ENCODE data around the gene MEGF11.

Gene MEGF11

DNA sequence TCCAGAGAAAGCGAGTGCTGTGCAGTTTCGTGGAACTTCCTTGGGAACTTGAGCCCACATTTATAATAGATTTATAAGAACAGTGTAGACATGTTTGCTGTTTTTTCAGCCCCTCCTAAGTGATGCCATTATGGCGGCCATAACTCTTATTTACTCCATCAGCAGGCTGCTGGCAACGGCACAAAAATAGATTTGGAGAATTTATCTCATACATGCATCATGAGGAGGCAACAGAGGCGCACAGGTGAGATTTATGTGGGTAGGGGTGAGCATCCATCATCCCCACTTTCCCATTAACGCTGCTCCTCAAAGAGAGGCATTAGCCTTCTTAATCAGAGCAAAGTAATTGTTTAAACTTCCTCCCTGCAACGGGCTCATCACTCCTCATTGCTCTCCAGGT is 201.7 kb downstream of the MEGF11 start:
- DNase-seq (ENCODE audit: low spot score) = no peak

DNA sequence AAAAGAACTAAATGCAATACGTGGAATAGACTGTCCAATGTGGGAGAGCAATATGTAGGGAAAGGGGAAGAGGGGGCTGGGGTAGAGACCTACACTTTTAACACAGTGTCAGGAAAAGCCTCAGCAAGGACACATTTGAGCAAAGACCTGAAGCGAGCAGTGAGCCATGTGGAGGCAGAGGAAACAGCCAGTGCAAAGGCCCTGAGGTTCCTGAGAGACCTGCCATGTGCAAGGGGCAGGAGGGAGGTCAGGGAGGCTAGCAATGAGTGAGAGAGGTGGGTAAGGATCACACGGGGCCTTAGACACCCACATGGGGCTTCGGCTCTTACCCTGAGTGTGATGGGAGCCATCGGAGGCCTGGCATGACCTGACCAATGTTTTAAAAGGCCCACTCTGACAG is 203.3 kb downstream of the MEGF11 start:
- DNase-seq (ENCODE audit: low spot score) = no peak

DNA sequence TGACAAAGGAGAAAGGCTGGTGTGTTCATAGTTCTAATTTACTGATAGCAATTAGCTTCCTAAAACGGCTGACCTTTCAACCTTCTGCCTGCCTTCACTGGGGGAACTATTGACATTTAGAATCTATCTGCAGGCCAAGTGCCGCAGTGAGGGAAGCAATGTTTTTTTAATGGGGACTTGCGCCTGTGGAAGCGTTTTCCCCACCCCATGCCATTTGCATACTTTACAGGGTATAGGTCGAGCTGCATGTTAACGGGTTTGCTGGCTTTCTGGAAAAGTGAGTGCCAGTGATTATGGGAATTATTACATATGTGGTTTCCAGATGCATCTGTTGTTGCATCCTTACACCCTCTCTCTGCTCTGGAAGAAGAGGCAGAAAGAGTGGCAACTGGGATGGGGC is 204.2 kb downstream of the MEGF11 start:
- DNase-seq (ENCODE audit: low spot score) = no peak

DNA sequence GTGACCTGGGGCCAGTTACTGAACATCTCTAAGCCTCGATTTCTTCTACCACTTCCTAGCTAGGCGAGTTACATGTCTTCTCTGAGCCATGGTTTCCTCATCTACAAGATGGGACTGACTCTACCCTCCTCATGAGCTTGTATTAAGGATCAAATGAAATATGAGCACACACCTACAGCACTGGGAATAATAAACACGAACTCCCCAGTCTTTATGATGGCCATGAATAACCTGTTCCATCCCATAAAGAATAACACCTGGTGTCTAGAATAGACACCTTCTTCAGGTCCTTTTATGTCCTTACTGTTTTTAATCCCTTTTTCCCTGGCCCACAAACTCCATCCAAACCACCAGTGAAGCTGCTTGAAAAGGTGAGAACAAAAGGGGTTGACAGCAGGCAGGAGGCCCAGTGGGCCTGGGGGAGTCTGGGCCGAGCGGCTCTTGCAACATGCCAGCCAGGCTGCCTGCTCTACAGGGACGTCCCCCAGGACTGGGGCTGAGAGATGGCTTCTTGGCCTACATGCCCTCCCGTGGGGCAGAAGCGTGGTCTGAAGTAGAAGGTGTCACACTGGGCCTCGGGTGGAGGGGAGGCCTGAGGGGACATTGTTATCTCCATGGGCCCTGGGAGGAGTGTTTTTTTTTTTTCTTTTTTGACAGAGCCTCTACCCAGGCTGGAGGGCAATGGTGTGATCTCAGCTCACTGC is 206.1 kb downstream of the MEGF11 start:
- DNase-seq (ENCODE audit: low spot score) = no peak

DNA sequence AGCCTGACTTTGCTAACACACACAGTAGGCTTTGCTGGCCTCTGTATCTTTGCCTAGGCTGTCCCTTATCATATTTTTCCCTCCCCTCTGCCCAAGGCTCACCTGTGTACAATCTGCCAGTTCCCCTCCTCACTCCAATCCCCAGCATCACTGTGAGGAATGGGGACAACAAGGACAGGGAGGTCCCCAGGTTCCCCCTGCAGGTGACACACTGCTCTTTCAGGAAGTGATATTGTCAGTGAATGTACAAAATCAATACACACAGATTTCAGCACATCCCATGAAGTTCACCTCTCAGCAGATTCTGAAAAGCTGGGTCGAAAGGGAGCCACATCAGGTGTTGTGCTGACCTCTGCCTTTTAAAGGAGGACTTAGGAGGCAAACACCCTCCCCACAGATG is 206.8 kb downstream of the MEGF11 start:
- no peak for DNase-seq (ENCODE audit: low spot score)

DNA sequence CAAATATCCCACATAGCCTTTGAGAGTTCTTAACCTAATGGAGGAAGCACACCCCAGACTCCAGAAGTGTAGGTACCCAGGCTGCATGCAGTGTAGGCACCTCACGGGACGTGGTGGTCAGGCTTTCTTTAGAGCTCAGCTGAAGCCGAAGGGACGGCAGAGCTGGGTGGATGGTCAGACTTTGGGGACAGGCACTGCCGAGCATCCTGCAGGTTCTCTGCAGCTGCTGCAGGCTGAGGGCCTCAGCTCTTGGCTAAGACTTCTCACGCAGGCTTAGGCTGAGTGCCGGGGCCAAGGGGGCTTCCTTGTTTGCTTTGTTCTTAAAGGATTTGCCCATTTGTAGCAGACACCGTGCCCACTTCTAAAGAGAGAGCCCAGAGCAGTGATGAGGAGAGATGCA is 207.2 kb downstream of the MEGF11 start:
- DNase-seq (ENCODE audit: low spot score) = no peak

DNA sequence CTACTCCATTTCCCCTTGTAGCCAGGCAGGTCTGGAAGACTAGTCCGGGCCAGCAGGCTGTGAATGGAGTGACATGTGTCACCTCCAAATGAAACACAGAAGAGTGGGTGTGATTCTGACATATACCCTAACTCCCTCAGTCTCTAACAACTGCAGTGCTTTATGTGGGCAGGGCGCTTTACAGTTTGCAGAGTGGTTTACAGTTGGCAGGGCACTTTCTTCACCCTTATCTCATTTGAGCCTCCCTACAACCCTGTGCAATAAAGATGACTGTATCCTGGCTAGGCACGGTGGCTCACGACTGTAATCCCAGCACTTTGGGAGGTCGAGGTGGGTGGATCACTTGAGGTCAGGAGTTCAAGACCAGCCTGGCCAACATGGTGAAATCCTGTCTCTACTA is 208.0 kb downstream of the MEGF11 start:
- no peak for DNase-seq (ENCODE audit: low spot score)

DNA sequence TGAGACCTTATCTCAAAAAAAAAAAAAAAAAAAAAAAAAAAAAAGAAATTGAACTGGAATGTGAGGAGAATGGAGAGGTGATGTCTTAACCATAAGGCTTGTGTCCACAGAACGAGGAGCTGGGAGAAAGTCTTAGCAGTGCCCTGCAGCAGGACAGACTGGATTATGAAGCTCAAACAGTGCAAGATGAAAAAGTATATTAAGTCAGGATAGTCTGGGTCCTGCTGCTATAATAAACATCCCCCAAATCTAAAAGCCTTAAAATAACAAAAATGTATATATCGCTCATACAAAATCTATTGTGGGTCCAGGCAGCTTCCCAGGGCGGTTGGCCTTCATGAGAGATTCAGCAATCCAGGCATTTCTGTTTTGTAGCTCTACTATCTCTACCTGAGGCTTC is 208.7 kb downstream of the MEGF11 start:
- DNase-seq (ENCODE audit: low spot score) = no peak

DNA sequence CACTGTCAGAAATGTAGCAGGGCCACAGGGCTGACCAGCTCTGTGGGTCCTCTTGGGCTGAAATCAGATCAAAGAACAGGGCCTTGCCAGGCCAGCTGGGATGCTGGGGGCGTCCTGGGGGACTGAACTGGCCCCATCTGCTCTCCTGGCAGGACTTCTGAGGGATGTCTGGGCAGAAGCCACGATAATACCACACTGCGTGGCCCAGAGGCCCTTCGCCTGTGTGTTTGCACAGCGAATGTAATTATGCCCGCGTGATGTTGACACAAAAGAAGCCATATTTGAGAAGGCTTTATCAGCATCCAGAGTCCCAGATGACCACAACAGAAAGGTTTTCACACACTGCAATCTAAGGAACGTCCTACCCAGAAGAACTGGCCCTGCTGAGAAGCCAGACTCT is 210.3 kb downstream of the MEGF11 start:
- no peak for DNase-seq (ENCODE audit: low spot score)

DNA sequence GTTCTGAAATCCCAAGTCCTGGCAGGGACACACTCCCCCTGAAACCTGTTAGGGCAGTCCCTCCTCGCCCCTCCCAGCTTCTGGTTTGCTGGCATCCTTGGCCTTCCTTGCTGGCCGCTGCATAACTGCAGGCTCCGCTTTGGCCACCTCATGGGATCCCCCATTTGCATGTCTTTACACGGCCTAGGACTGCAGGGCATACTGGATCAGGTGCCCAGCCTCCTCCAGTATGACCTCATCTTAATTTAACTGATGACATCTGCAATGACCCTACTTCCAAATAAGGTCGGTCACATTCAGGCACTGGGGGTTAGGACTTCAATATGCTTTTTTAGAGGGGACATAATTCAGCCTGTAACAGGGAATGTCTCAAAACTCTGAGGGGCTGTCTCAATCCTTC is 210.9 kb downstream of the MEGF11 start:
- no peak for DNase-seq (ENCODE audit: low spot score)

DNA sequence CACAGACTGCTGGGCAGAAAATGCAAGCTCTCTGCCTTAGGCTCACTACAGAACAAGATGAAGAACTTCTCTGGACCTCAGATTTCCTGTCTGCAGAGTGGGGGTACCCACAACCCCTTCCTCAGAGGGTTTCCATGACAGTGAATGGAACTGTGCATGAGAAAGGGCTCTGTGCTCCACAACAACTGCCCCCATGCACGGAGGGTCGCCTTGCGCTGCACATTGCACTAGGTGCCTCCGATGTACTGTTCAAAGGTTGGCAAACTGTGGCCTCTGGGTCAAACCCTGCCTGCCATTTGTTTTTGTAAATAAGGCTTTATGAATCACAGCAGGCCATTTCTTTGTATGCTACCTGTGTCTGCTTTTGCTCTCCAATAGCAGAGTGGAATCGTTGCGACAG is 212.3 kb downstream of the MEGF11 start:
- no peak for DNase-seq (ENCODE audit: low spot score)

DNA sequence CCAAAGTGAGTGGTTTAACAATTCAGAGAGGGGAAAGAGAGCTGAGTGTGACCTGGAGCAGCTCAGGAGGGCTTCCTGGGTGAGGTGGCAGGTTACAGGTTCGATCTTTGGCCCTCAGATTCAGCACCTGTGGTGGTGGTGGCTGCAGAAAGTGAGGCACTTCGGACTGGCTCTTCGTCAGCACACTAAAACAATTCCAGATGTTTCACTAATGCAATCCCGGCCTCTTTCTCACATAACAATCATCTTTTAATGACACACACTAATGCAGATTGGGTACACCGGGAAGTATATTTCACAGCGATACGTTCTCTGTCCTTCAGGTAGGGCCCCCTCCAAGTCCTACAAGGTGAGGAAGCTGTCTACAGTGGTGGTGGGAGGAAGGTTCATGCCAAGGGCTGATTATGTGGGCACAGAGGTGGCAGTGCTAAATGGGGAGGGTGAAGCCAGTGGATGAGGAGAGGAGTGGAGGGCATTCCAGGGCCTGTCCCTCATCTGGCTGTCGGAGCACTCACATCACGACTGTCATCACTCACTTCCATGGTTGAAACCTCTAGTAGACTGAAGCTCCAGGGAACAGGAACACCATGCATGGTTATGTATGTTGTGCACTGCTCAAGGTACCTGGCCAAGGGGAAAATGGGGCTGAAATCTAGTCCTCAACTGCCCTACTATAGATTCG is 213.2 kb downstream of the MEGF11 start:
- DNase-seq (ENCODE audit: low spot score) = no peak

DNA sequence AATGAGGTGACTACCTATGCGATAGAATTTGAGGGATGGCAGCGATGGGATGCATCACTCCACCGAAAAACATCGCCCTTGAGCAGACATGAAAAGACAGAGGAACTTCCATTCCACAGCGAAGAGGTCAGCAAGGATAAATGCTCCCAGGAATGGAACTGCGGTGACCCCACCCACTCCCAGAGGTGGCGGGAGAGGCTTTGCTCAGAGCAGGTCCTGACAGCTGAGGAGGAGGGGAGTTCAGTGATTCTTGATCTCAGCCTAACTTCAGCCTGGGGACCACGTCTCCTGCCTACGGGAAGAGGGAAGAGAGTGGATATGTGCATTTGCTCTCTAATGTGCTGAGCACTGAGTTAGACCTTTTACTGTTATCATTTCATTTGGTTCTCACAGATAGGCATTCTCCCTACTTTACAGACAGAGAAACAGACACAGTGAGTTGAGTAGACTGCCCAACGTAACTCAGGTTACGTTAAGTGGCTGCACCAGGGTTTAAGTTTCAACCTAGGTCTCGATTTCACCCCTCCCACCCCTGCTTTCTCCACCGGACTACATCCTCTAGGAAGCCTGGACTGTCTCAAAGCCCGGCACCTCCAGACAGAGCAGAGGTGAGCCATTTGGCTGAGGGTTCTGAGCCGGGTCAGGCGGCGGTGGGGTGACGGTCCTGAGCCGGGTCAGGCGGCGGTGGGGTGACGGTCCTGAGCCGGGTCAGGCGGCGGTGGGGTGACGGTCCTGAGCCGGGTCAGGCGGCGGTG is 214.3 kb downstream of the MEGF11 start:
- no peak for DNase-seq (ENCODE audit: low spot score)

DNA sequence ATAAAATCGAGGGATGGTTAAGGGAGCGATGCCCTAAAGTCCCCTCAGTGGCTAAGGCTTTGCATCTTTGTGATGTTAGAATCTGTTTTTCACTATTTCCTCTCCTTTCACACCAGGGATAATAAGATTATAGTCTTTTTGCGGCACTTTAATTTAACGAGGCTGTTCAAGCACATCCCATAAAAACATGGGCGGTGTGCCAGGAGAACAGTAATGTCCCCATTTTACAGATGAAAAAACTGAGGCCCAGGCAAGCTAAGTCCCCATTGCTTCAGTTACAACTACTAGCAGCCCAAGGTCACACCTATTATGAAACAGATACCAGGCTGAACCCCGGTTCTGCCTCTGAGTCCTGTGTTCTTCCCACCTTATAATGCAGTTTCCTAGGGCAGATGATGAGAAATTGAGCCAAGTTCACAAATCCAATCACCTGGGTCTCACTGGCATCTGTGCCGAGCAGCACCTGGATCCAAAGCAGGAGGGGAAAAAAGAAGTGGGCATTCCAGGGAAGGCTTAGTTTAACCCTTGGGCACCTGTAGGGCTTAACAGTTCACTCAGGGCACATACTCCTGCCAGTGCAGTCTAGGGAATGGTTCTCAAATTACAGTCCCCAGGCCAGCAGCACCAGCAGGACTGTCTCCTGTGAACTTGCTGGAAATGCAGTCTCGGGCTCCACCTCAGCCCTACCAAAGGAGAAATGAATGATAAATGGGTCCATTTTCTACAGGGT is 215.0 kb downstream of the MEGF11 start:
- DNase-seq (ENCODE audit: low spot score) = no peak

DNA sequence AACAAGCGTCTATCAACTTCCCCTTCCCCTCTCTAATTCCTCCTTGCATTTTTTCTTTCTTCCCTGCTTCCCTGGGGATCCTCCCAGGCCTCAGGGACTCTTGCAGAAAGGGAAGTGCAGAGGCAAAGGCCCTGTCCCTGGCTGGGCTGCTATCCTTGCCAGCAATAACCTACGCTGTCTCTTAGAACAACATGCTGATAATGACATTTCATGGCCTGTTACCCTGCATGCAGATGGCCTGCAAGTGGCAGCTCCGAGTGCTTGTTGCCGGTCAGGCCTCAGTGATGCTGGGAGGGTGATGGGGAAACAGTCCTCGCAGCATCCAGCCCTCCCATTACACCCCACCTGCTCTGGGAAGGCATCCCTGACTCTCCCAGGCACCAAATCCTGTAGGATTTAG is 216.7 kb downstream of the MEGF11 start:
- DNase-seq (ENCODE audit: low spot score) = no peak

DNA sequence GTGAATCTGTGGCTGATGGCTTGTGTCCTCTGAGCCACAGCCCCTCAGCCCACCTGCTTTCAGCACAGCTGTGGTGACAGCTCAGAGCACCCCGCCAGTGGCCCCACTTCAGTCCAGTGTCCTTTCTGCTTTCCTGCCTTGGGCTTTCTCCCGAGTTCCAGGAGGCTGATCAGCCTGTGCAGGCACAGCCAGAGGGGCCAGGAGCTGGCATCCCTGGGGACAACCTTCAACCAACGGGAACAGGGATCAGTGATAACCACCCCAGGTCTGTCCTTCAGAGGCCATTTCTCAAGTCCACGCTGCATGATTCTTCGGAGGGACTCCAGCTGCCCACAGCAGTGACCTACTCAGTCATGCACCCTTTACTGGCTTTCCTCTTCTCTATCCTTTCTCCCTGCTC is 217.6 kb downstream of the MEGF11 start:
- DNase-seq (ENCODE audit: low spot score) = no peak

DNA sequence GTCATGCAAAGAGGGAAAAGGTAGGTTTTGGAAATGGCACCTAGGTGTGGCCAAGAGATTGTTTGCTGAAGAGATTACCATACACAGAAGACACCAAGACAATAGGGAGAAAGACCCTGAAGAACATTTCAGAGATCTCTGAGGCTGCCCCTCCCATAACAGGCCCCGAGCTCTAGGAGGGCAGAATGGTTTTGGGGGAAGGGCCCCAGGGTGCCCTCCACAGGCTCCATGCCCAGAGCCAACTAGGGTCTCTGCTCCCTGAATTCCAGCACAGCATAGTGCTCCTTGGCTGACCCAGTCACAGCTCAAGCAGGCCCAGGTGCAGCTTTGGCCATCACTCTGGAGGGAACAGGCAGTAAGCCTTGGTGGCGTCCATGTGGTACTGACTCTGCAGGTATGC is 220.4 kb downstream of the MEGF11 start:
- DNase-seq (ENCODE audit: low spot score) = no peak

DNA sequence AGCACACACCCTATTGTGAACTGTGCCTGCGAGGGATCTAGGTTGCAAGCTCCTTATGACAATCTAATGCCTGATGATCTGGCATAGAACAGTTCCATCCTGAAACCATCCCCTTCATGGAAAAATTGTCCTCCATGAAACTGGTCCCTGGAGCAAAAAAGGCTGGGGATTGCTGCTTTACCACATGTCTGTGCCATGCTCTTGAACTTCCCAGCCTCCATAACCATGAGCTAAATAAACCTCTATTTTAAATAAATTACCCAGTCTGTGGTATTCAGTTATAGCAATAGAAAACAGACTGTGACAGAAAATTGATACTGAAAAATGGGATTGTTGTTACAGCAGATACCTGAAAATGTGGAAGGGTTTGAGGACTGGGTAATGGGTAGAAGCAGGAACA is 221.5 kb downstream of the MEGF11 start:
- no peak for DNase-seq (ENCODE audit: low spot score)

DNA sequence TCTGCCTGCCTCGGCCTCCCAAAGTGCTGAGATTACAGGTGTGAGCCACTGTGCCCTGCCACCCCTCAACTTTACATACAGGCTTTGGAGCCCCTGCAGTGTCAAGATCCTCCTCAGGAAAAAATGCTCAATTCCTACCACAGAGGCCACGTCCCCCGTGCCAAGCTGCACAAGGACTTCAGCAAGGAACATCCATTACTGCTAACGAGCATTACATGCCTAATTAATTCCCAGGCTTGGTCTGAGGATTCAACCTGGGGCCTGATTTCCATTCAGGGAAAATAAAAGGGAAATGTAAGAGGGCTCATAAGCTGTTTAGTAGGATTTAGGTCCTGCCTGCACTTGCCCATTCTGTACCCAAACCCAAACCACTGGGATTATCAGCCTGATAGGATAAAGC is 222.9 kb downstream of the MEGF11 start:
- no peak for DNase-seq (ENCODE audit: low spot score)

DNA sequence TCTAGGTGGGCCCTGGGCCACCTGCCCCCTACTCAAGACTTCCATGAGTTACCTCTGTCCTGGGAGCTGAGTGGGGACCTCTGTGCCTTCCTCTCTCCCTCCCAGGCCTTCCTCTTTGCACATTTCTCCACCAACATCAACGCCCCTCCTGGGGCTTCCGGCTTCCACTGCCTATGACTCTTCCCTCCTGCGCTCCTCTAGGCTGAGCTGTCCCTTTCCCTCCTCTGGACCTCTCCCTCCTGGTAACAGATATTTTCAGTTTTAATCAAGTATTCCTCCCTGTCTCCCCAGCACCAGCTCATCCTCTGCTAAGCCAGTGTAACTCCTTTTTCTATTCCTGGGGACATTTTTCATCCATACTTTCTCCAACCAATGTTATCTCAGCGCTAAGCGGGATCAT is 223.9 kb downstream of the MEGF11 start:
- DNase-seq (ENCODE audit: low spot score) = no peak

DNA sequence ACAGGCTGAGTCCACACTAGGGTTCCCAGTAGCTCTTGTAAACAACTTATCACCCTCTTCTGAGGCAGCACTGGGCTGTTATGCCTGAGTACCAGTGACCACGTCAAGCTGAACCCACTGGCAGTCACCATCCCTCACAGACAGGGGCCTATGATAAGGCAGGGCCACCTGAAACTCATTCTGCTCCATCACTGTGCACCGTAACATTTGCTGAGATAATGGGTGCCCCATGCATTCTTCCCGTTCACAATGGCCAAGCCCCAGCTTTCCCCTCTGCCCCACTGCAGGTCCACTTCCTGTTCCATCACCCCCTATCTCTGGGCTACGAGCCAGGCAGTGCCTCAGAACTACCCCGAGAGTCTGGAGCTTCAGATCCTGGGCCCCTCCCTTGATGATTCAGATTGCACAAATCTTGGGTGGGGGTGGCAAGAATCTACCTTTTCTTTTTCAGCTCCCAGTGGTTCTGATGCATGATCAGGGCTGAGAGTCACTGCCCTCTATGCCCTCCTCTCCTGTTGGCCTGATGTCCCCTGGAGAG is 226.2 kb downstream of the MEGF11 start:
- DNase-seq (ENCODE audit: low spot score) = no peak

DNA sequence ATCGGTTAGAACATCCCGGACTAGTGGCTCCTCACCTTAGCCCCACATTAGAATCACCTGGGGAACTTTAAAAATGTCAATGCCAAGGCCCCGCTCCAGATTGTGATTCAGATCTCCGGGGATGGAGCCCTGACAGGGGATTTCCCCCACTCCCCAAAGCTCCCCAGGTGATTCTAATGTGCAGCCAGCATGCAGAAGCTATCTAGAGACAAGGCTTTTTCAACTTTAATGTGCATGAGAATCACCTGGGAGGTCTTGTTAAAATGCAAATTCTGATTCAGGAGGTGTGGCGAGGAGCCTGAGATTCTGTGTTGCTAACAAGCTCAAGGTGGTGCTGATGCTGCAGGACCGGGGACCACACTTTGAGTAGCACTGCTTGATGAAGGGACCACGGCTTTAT is 227.6 kb downstream of the MEGF11 start:
- no peak for DNase-seq (ENCODE audit: low spot score)
